ENCODE measurements around the gene IL2RA.
"Not testable (repeated sequence)": the region's sequence is repeated elsewhere in the genome, so short reads cannot be mapped to it uniquely, and the experiment has no call there.

Gene IL2RA

GRCh38 chr10:6062101-6062771 is at the start of gene IL2RA:
IL2RA (minus strand) TSS chr10:6062367; CDS start chr10:6062151, 216 bp downstream.
- TF ChIP-seq CTCF (conservative IDR thresholded peaks at IDR 0.05; ENCODE audit: low read depth, low read length) = no peak
- DNase-seq (ENCODE audit: low read depth) = no peak
- no peak within 1 kb of the TSS for H3K4me3 ChIP-seq (ENCODE audit: low read depth, low read length)

GRCh38 chr10:6110136-6110535 is 48.0 kb upstream of the IL2RA start:
- H3K4me3 ChIP-seq (ENCODE audit: low read depth, low read length) = no peak overlapping the region
- TF ChIP-seq CTCF (conservative IDR thresholded peaks at IDR 0.05; ENCODE audit: low read depth, low read length) = no peak
- DNase-seq (ENCODE audit: low read depth) = no peak

GRCh38 chr10:6109444-6109775 is 47.2 kb upstream of the IL2RA start:
- no peak for DNase-seq (ENCODE audit: low read depth)
- no peak overlapping the region for H3K4me3 ChIP-seq (ENCODE audit: low read depth, low read length)
- no peak for TF ChIP-seq CTCF (conservative IDR thresholded peaks at IDR 0.05; ENCODE audit: low read depth, low read length)

DNA sequence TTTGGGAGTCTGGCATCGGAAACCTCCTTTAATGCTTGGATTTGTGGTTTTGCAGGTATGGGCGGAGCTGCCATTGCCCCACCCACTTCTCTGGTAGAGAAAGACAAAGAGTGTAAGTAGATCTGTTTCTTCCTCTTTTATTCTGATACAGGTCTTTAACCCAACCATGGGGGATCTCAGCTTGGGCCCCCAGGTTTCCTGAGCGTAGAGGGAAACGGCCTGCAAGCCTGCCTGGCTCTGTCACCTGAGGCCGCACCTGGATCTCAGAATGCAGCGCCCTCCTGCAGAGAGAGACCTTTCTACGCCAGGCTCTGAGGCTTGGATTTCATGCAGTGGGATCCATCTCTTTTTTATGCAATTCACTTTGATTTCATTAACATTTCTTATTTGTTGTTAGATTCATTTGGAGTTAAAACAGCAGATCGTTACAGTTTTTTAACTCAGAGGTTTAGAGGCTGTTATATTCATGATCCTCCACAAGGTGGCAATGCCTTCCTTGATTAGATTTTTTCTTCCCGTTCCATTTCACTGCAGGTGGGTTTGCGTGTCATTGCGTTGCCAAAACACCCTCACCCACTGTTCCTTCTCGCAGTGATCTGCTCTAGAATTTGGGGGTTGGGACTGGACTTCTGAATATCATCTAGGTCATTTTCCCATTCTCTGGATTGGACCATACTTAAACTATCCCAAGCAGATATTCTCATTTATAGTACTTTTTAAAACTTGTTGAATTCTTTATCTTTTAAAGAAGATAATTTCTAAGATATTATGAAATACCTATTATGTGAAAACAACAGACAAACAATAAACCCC is 46.7 kb upstream of the IL2RA start:
- H3K4me3 ChIP-seq (ENCODE audit: low read depth, low read length) = no peak overlapping the region
- DNase-seq (ENCODE audit: low read depth) = peak; percentile 65
- TF ChIP-seq CTCF (conservative IDR thresholded peaks at IDR 0.05; ENCODE audit: low read depth, low read length) = peak; percentile 69

- DNase-seq (ENCODE audit: low read depth) = no peak
- no peak for TF ChIP-seq CTCF (conservative IDR thresholded peaks at IDR 0.05; ENCODE audit: low read depth, low read length)
- H3K4me3 ChIP-seq (ENCODE audit: low read depth, low read length) = no peak overlapping the region
These were observed 45.9 kb upstream of the IL2RA start for GRCh38 chr10:6108072-6108471.

GRCh38 chr10:6107616-6108015 is 45.4 kb upstream of the IL2RA start:
- DNase-seq (ENCODE audit: low read depth) = not testable (repeated sequence)

GRCh38 chr10:6103591-6103990 is 41.4 kb upstream of the IL2RA start:
- DNase-seq (ENCODE audit: low read depth) = no peak
- no peak overlapping the region for H3K4me3 ChIP-seq (ENCODE audit: low read depth, low read length)
- no peak for TF ChIP-seq CTCF (conservative IDR thresholded peaks at IDR 0.05; ENCODE audit: low read depth, low read length)

More at GRCh38 chr10:6107616-6108015, 45.4 kb upstream of the IL2RA start:
- not testable (repeated sequence) for H3K4me3 ChIP-seq (ENCODE audit: low read depth, low read length)

Data from choroid plexus epithelial cell (primary cell).